ENCODE data around the gene RREB1. TPM values are rescaled to one million over a fixed set of nuclear protein-coding genes. Genes with fewer than 3 reads are reported as not detected.
A peak's percentile ranks its signal among the peaks of the same experiment; 100 is the strongest.

The RREB1 gene
- total RNA-seq, 1 donor from 2014 or later: 67.7 TPM

DNA sequence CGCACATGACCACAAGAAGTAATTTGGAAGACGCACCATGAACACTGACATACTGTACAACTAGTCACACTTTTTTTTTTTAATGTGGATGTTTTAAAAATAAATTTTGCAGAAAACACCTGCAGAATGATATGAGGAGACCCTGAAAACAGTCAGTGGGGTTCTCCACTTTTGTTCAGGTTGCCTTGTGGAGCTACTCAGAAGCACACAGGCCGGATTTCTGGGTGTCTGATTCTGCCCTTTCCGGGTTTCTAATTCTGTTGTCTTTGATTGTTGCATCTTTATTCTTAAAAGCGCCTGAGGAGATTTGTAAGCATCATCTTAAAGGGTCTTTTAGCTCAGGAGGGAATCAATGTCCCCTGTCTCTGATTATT, 130.8 kb downstream of the RREB1 start:
- ChIA-PET CTCF (interaction anchor here (0.8 to 2.8 kb wide), 10 partner anchors 58 to 561 kb away, joined by 3 to 21 read pairs (median 4); no protein-coding TSS in a partner anchor), POLR2A (interaction anchor here (0.6 to 1.3 kb wide), 2 partner anchors 129 to 536 kb away, joined by 4 to 9 read pairs; no protein-coding TSS in a partner anchor)
- Mint-ChIP-seq H3K27me3 (no peaks in the 10 kb centered on the region), H3K36me3 (ENCODE audit: low read depth) (peaks cover 67% of the 10 kb centered on the region), H3K4me1 (peaks cover 59% of the 10 kb centered on the region), H3K9me3 (no peaks in the 10 kb centered on the region), H3K27ac (peak overlapping the region; percentile 65), H3K4me3 (no peak overlapping the region)
- intact Hi-C loops (cut with micrococcal nuclease): loop anchor here (1.0 to 5.0 kb wide), 5 partner anchors 36 to 561 kb away; no protein-coding TSS in a partner anchor
- no peak for ATAC-seq (ENCODE audit: low read depth)
- TF ChIP-seq CTCF (IDR thresholded peaks at IDR 0.05): no peak
- DNase-seq: no peak

DNA sequence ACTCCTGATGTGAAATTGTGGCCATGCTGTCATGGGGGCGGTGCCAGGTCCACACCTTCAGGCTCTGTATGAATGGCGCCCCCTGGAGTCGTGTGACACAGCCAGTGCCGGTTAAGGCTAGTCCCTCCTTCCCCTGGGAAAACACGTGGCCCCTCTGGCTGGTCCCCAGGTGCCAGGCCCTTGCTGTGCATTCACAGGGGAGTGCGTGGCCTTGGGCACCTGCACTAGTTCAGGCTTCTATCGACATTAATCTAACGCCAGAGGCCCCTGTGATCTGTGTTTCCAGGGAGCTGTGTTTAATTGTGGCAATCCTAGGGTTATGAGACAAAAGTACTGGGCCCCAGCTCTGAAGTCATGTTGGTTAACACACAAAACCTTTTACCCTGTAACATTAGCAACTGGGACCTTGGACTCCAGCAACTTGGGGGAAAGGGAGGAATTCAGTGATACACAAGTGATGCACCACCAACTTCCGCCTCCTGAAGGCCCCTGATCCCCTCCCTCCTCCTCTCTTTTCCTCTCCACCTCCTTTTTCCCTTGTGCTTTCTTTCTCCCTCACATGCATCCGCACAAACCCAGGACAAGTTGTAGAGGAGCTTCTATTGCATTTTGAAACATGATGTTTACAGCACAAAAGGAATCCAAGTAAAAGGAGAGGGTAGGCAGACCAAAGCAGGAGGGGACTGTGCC, 131.3 kb downstream of the RREB1 start:
- Mint-ChIP-seq H3K27ac (peak overlapping the region; percentile 65), H3K4me1 (peaks cover 56% of the 10 kb centered on the region), H3K36me3 (ENCODE audit: low read depth) (peaks cover 65% of the 10 kb centered on the region), H3K9me3 (no peaks in the 10 kb centered on the region), H3K27me3 (no peaks in the 10 kb centered on the region), H3K4me3 (no peak overlapping the region)
- peak; percentile 92 for ATAC-seq (ENCODE audit: low read depth)
- ChIA-PET CTCF (interaction anchor here (0.7 to 2.8 kb wide), 12 partner anchors 58 to 562 kb away, joined by 3 to 21 read pairs (median 4); no protein-coding TSS in a partner anchor), POLR2A (interaction anchor here (0.6 to 1.3 kb wide), 2 partner anchors 130 to 537 kb away, joined by 4 to 9 read pairs; no protein-coding TSS in a partner anchor)
- DNase-seq: peak; percentile 71
- TF ChIP-seq CTCF (IDR thresholded peaks at IDR 0.05): no peak
- intact Hi-C loops (cut with micrococcal nuclease): loop anchor here (1.0 to 5.0 kb wide), 7 partner anchors 37 to 562 kb away; no protein-coding TSS in a partner anchor

- H3K27me3 Mint-ChIP-seq: no peaks in the 10 kb centered on the region
- peaks cover 51% of the 10 kb centered on the region for H3K4me1 Mint-ChIP-seq
- H3K36me3 Mint-ChIP-seq (ENCODE audit: low read depth): peaks cover 62% of the 10 kb centered on the region
- intact Hi-C loops (cut with micrococcal nuclease): loop anchor here (1.0 to 5.0 kb wide), 6 partner anchors 37 to 515 kb away; no protein-coding TSS in a partner anchor
- ATAC-seq (ENCODE audit: low read depth) (no peak), DNase-seq (no peak)
- ChIA-PET POLR2A (no interaction called here), CTCF (interaction anchor here (0.7 to 2.8 kb wide), 9 partner anchors 59 to 563 kb away, joined by 3 to 21 read pairs (median 4); no protein-coding TSS in a partner anchor)
- no peaks in the 10 kb centered on the region for H3K9me3 Mint-ChIP-seq
- peak overlapping the region; percentile 65 for H3K27ac Mint-ChIP-seq
- TF ChIP-seq CTCF (IDR thresholded peaks at IDR 0.05): no peak
- H3K4me3 Mint-ChIP-seq: no peak overlapping the region
These were observed 131.8 kb downstream of the RREB1 start for GRCh38 chr6:7239590-7239948.

GRCh38 chr6:7240351-7240750, 132.6 kb downstream of the RREB1 start:
- H3K4me1 Mint-ChIP-seq: peaks cover 48% of the 10 kb centered on the region
- no peak for TF ChIP-seq CTCF (IDR thresholded peaks at IDR 0.05)
- H3K36me3 Mint-ChIP-seq (ENCODE audit: low read depth): peaks cover 59% of the 10 kb centered on the region
- no peak for DNase-seq
- ATAC-seq (ENCODE audit: low read depth): no peak
- ChIA-PET POLR2A (no interaction called here), CTCF (no interaction called here)
- no peaks in the 10 kb centered on the region for H3K27me3 Mint-ChIP-seq
- intact Hi-C loops (cut with micrococcal nuclease): no loop called here
- no peaks in the 10 kb centered on the region for H3K9me3 Mint-ChIP-seq
- no peak overlapping the region for H3K27ac Mint-ChIP-seq
- no peak overlapping the region for H3K4me3 Mint-ChIP-seq

- H3K27me3 Mint-ChIP-seq: no peaks in the 10 kb centered on the region
- ATAC-seq (ENCODE audit: low read depth) (no peak), DNase-seq (no peak)
- H3K36me3 Mint-ChIP-seq (ENCODE audit: low read depth): peaks cover 59% of the 10 kb centered on the region
- intact Hi-C loops (cut with micrococcal nuclease): no loop called here
- TF ChIP-seq CTCF (IDR thresholded peaks at IDR 0.05): no peak
- CTCF ChIA-PET: interaction anchor here (3.3 to 5.0 kb wide), 2 partner anchors 481 to 564 kb away, joined by 24 to 54 read pairs; no protein-coding TSS in a partner anchor
- POLR2A ChIA-PET: no interaction called here
- no peak overlapping the region for H3K27ac Mint-ChIP-seq
- H3K4me1 Mint-ChIP-seq: peaks cover 40% of the 10 kb centered on the region
- H3K4me3 Mint-ChIP-seq: no peak overlapping the region
- H3K9me3 Mint-ChIP-seq: no peaks in the 10 kb centered on the region
These were observed 133.4 kb downstream of the RREB1 start for GRCh38 chr6:7241160-7241559.
